ENCODE data around the gene IDH3A.

The IDH3A gene

DNA sequence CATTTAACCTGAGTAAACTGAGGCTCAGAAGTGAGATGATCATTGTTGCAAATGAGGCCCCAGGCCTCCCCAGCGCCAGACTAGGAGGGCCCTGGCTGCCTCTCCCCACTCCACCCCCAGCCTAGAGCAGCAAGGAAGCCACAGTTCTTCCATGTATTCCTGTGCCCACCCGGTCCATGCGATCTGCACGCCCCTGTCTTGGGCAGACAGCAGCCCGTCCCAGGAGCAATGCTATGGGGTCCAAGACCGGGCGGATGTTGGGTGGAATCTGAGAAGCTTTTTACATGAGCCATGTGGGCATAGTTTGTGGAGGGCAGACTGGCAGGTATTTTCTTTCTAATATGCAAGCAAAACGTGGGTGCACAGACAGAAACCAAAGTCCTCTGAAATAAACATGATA is 41.7 kb upstream of the IDH3A start:
- no peak overlapping the region for H3K27ac ChIP-seq (ENCODE audit: low read depth, low read length)
- no peak overlapping the region for H3K4me3 ChIP-seq (ENCODE audit: low read depth, low read length)
- no peak overlapping the region for H2AFZ ChIP-seq (ENCODE audit: low read length, unreplicated experiment)
- no peaks in the 10 kb centered on the region for H3K27me3 ChIP-seq (ENCODE audit: insufficient read depth, low read length)
- H3K36me3 ChIP-seq (ENCODE audit: insufficient read depth, low read length), result no peaks in the 10 kb centered on the region
- H3K4me1 ChIP-seq (ENCODE audit: control insufficient read depth, insufficient read depth, low read length, unreplicated experiment), result peaks cover 6% of the 10 kb centered on the region
- no peaks in the 10 kb centered on the region for H3K79me2 ChIP-seq (ENCODE audit: control insufficient read depth, insufficient read depth, low read length, unreplicated experiment)

DNA sequence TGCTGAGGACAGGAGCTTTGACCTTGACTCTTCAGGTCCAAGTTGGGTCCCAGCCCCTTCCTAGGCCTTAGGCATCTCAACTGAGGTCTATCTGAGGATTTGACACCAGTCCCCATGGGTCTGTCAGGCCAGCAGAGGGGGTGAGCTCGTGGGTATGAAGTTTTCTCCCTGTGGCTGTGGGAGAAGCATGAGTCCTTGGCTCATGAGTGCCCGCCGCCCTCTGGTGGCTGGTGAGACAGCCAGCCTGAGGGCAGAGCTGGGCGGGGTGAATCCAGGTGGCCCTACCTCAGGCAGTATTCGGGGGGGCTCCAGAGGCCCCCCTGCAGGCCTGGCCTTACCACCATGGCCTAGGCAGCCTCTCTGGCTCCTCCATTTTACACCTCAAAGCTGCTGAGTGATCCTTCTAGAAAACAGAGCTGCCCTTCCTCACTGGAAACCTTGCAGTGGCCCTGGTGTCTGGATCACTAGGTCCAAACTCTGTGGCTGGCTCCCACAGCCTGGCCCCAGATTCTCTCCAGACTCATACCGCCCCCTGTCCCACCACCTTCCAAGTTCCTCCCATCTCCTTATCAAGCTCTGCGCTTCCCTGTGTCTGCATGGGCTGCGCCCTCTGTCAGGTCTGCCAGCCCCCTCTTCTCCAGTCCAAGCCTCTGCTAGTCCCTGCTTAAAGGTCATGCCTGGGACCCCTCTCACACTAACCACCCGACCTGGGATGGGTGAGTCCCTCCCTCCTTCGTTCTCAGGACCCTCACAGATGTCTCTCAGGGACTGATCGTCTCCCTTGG is 40.7 kb upstream of the IDH3A start:
- H3K79me2 ChIP-seq (ENCODE audit: control insufficient read depth, insufficient read depth, low read length, unreplicated experiment), result no peaks in the 10 kb centered on the region
- no peak overlapping the region for H2AFZ ChIP-seq (ENCODE audit: low read length, unreplicated experiment)
- no peak overlapping the region for H3K4me3 ChIP-seq (ENCODE audit: low read depth, low read length)
- no peak overlapping the region for H3K27ac ChIP-seq (ENCODE audit: low read depth, low read length)
- H3K4me1 ChIP-seq (ENCODE audit: control insufficient read depth, insufficient read depth, low read length, unreplicated experiment), result peaks cover 6% of the 10 kb centered on the region
- no peaks in the 10 kb centered on the region for H3K27me3 ChIP-seq (ENCODE audit: insufficient read depth, low read length)
- H3K36me3 ChIP-seq (ENCODE audit: insufficient read depth, low read length), result no peaks in the 10 kb centered on the region

DNA sequence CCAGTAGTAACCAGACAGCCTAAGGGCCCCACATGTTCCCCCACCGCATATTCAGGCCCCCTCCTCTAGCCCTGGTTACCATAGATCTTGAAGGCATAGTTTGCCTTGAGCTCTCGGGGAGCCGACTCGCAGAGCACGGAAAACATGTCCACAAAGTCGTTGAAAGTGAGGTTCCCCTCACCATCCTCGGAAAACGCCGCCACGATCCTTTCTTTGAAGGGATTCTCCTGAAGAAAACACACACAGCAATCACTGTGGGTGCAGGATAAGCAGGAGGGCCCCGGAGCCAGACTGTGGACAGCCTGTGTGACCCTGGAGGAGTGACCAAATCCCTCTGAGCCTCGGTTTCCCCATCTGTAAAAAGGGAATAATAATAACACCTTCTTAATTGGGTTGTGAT is 40.0 kb upstream of the IDH3A start:
- H3K4me1 ChIP-seq (ENCODE audit: control insufficient read depth, insufficient read depth, low read length, unreplicated experiment), result peaks cover 6% of the 10 kb centered on the region
- no peak overlapping the region for H3K27ac ChIP-seq (ENCODE audit: low read depth, low read length)
- H3K27me3 ChIP-seq (ENCODE audit: insufficient read depth, low read length), result no peaks in the 10 kb centered on the region
- no peak overlapping the region for H3K4me3 ChIP-seq (ENCODE audit: low read depth, low read length)
- H3K79me2 ChIP-seq (ENCODE audit: control insufficient read depth, insufficient read depth, low read length, unreplicated experiment), result no peaks in the 10 kb centered on the region
- H3K36me3 ChIP-seq (ENCODE audit: insufficient read depth, low read length), result no peaks in the 10 kb centered on the region
- H2AFZ ChIP-seq (ENCODE audit: low read length, unreplicated experiment), result no peak overlapping the region

DNA sequence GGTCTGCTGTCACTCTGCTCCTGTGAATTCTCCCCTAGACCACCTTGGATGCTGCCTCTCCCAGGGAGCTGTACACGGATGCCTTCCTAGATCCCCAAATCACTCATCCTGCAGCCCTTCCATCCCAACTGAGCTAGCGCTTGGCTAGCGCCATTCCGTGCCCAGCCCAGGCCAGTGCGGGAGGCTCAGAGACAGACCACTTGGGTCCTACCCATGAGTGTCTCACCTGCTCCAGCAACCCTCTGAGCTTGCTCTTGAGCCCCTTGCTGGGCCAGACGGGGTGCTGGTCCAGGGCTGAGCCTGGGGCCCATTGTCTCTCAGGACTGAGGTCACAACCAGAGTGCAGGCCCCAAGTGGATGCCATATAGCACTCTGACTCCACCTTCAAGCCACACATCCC is 39.1 kb upstream of the IDH3A start:
- no peak overlapping the region for H3K4me3 ChIP-seq (ENCODE audit: low read depth, low read length)
- H2AFZ ChIP-seq (ENCODE audit: low read length, unreplicated experiment), result no peak overlapping the region
- no peaks in the 10 kb centered on the region for H3K79me2 ChIP-seq (ENCODE audit: control insufficient read depth, insufficient read depth, low read length, unreplicated experiment)
- peaks cover 6% of the 10 kb centered on the region for H3K4me1 ChIP-seq (ENCODE audit: control insufficient read depth, insufficient read depth, low read length, unreplicated experiment)
- no peaks in the 10 kb centered on the region for H3K36me3 ChIP-seq (ENCODE audit: insufficient read depth, low read length)
- H3K27ac ChIP-seq (ENCODE audit: low read depth, low read length), result no peak overlapping the region
- no peaks in the 10 kb centered on the region for H3K27me3 ChIP-seq (ENCODE audit: insufficient read depth, low read length)

DNA sequence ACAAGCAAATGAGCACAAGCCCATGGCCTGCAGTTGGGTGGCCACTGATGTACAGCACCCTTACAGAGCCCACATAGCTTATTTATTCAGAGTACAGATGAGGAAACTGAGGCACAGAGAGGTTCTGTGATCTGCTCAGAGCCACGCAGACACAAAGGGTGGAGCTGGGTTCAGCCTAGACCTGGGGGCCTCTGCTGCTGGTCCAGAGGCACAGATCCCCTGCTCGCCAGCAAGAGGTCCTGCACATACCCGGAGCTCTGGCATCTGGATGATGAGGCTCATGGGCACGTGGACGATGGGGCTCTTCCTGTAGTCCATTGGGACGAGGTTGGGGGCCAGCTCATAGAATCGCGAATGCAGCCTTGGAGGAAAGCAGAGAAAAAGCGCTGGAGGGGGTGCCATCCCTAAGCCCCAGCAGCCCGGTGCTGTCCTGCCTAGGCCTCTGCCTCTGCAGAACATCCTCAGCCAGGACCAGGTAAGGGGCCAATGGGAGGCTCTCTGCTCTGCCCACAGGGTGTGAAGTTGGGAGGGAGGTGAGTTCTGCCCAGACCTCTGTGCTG is 38.2 kb upstream of the IDH3A start:
- Histone ChIP-seq H3K36me3 (ENCODE audit: insufficient read depth, low read length) (no peaks in the 10 kb centered on the region), H2AFZ (ENCODE audit: low read length, unreplicated experiment) (no peak overlapping the region), H3K4me1 (ENCODE audit: control insufficient read depth, insufficient read depth, low read length, unreplicated experiment) (peaks cover 2% of the 10 kb centered on the region), H3K79me2 (ENCODE audit: control insufficient read depth, insufficient read depth, low read length, unreplicated experiment) (no peaks in the 10 kb centered on the region), H3K27ac (ENCODE audit: low read depth, low read length) (no peak overlapping the region), H3K27me3 (ENCODE audit: insufficient read depth, low read length) (no peaks in the 10 kb centered on the region), H3K4me3 (ENCODE audit: low read depth, low read length) (no peak overlapping the region)

DNA sequence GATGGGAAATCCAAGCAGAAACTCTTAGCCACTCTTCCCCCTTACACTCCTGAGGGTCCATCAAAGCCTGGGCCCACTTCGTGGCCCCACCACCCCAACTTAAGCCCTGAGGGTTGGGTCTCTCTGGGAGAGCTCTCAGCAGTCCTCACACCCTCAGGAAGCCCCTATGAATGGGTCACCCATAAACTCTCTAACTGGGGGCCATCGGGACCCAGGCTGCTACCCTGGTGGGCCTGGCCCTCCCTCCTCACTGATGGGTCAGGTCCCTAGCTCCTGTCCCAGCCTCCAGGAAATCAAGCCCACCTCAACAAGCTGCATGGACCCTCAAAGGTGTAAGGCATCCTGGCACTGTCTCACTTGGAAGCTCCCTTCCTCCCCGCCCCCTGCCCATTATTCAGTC is 37.4 kb upstream of the IDH3A start:
- Histone ChIP-seq H3K4me1 (ENCODE audit: control insufficient read depth, insufficient read depth, low read length, unreplicated experiment) (no peaks in the 10 kb centered on the region), H3K36me3 (ENCODE audit: insufficient read depth, low read length) (no peaks in the 10 kb centered on the region), H3K27ac (ENCODE audit: low read depth, low read length) (no peak overlapping the region), H3K79me2 (ENCODE audit: control insufficient read depth, insufficient read depth, low read length, unreplicated experiment) (no peaks in the 10 kb centered on the region), H3K4me3 (ENCODE audit: low read depth, low read length) (no peak overlapping the region), H2AFZ (ENCODE audit: low read length, unreplicated experiment) (no peak overlapping the region), H3K27me3 (ENCODE audit: insufficient read depth, low read length) (no peaks in the 10 kb centered on the region)

DNA sequence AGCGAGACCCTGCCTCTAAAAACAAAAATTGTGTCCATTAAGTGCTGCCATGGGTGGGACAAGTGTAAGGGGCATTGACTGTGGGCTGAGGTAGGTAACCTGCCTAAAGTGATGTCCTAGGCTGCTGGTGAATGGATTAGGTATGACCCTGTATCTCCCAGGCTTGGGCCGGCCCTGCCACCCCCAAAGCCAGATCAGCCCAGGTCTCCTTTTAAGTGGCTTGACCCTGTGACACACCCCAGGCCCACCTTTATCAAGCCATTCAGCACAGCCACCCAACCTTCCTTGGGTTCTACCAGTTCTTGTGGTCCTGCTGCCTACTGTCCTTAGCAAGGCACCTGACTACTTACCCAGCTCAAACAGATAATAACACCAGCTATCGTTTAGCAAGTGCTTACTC is 36.6 kb upstream of the IDH3A start:
- H2AFZ ChIP-seq (ENCODE audit: low read length, unreplicated experiment), result no peak overlapping the region
- H3K36me3 ChIP-seq (ENCODE audit: insufficient read depth, low read length), result no peaks in the 10 kb centered on the region
- no peak overlapping the region for H3K4me3 ChIP-seq (ENCODE audit: low read depth, low read length)
- no peaks in the 10 kb centered on the region for H3K79me2 ChIP-seq (ENCODE audit: control insufficient read depth, insufficient read depth, low read length, unreplicated experiment)
- H3K4me1 ChIP-seq (ENCODE audit: control insufficient read depth, insufficient read depth, low read length, unreplicated experiment), result no peaks in the 10 kb centered on the region
- H3K27ac ChIP-seq (ENCODE audit: low read depth, low read length), result no peak overlapping the region
- no peaks in the 10 kb centered on the region for H3K27me3 ChIP-seq (ENCODE audit: insufficient read depth, low read length)

DNA sequence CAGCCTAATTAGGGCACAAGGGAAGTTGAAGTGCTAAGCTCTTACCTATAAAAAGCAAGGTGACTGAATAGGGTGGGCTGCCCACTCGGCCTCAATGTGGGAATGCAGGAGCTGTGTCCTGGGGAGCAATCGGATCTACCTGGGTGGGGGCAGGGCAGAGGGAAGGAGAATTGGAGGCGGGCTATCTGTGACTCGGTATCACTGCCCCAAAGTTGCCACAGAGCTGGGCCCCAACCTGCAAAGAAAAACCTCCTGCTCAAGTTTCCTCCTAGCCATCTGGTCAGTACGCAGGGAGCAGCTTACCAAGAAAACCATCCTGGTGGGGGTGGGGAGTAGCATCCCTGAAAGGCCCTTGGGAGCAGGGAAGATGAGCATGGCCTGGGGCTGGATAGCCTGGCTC is 28.6 kb upstream of the IDH3A start:
- no peak overlapping the region for H3K4me3 ChIP-seq (ENCODE audit: low read depth, low read length)
- no peaks in the 10 kb centered on the region for H3K36me3 ChIP-seq (ENCODE audit: insufficient read depth, low read length)
- no peak overlapping the region for H2AFZ ChIP-seq (ENCODE audit: low read length, unreplicated experiment)
- no peak overlapping the region for H3K27ac ChIP-seq (ENCODE audit: low read depth, low read length)
- H3K79me2 ChIP-seq (ENCODE audit: control insufficient read depth, insufficient read depth, low read length, unreplicated experiment), result no peaks in the 10 kb centered on the region
- H3K4me1 ChIP-seq (ENCODE audit: control insufficient read depth, insufficient read depth, low read length, unreplicated experiment), result no peaks in the 10 kb centered on the region
- H3K27me3 ChIP-seq (ENCODE audit: insufficient read depth, low read length), result no peaks in the 10 kb centered on the region

DNA sequence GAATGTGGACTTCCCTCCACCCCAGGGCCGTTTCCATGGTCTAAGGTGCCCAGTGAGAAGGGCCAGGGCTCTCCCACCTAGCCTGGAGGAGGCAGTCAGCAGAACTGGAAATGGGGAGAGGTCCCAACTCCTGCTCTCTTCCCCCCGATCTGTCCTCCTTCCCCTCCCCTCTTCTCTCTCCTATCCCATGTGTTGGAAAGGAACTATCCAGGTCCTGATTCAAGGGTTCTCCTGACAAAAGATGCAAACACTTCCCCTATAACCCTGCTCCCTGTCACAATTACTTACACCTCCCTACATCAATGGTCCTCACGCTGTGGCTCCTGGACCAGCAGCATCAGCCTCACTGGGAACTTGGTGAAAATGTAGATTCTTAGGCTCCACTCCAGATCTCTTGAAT is 23.9 kb upstream of the IDH3A start:
- no peaks in the 10 kb centered on the region for H3K27me3 ChIP-seq (ENCODE audit: insufficient read depth, low read length)
- no peaks in the 10 kb centered on the region for H3K79me2 ChIP-seq (ENCODE audit: control insufficient read depth, insufficient read depth, low read length, unreplicated experiment)
- H3K4me3 ChIP-seq (ENCODE audit: low read depth, low read length), result no peak overlapping the region
- no peaks in the 10 kb centered on the region for H3K36me3 ChIP-seq (ENCODE audit: insufficient read depth, low read length)
- no peak overlapping the region for H3K27ac ChIP-seq (ENCODE audit: low read depth, low read length)
- peaks cover 3% of the 10 kb centered on the region for H3K4me1 ChIP-seq (ENCODE audit: control insufficient read depth, insufficient read depth, low read length, unreplicated experiment)
- no peak overlapping the region for H2AFZ ChIP-seq (ENCODE audit: low read length, unreplicated experiment)

DNA sequence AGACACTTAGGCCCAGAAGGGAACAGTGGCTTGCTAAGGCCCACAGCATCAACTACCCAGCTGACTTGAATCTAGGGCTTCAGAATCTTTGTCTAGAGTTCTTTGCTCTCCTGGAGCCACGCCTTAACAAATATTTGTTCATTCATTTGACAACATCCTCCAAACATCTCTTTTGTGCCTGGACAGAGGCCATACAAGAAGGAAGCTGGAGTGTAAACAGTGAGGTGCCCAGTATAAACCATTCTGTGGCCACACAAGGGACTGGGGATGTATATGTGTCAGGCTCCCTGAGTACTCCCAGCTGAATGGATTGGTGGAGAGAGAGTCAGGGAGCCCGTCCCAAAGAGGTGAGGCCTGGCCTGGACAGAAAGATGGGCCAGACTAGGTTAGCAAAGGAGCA is 21.3 kb upstream of the IDH3A start:
- H3K79me2 ChIP-seq (ENCODE audit: control insufficient read depth, insufficient read depth, low read length, unreplicated experiment), result no peaks in the 10 kb centered on the region
- no peak overlapping the region for H2AFZ ChIP-seq (ENCODE audit: low read length, unreplicated experiment)
- no peak overlapping the region for H3K27ac ChIP-seq (ENCODE audit: low read depth, low read length)

DNA sequence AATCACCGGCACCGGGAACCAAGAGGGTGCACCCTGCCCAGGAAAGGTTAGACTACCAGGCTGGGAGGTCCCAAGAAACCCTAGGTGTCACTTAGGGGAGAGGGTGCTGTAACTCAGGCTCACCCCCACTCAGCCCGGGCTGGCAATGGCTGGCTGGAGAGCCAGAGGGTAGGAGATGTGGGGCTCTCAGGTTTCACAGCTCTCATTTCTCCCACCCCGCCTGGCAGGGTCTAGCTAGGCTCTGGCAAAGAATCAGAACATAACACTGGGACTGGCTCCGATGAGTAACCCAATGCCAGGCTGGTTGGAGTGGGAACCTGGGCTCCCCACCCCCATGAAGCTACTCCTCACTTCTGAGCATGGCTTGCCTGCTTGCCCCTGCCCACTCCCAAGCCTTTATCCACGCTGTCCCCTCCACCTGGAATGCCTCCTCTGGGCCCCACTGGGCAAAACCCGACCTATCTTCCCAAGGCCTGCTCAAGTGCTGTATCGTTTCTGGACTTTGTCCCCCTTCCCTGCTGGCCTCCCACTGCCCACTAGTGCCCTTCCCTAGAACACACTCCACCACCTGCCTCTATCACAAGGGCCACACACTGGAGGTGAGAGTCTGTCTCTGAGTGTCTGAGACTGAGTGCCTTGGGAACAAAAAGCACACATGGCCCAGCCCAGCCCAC is 19.9 kb upstream of the IDH3A start:
- Histone ChIP-seq H3K4me3 (ENCODE audit: low read depth, low read length) (no peak overlapping the region), H3K36me3 (ENCODE audit: insufficient read depth, low read length) (no peaks in the 10 kb centered on the region), H3K4me1 (ENCODE audit: control insufficient read depth, insufficient read depth, low read length, unreplicated experiment) (peaks cover 3% of the 10 kb centered on the region), H3K79me2 (ENCODE audit: control insufficient read depth, insufficient read depth, low read length, unreplicated experiment) (no peaks in the 10 kb centered on the region), H2AFZ (ENCODE audit: low read length, unreplicated experiment) (no peak overlapping the region), H3K27me3 (ENCODE audit: insufficient read depth, low read length) (no peaks in the 10 kb centered on the region), H3K27ac (ENCODE audit: low read depth, low read length) (no peak overlapping the region)

More for the DNA sequence above, 21.3 kb upstream of the IDH3A start:
- Histone ChIP-seq H3K36me3 (ENCODE audit: insufficient read depth, low read length) (no peaks in the 10 kb centered on the region), H3K4me3 (ENCODE audit: low read depth, low read length) (no peak overlapping the region), H3K27me3 (ENCODE audit: insufficient read depth, low read length) (no peaks in the 10 kb centered on the region), H3K4me1 (ENCODE audit: control insufficient read depth, insufficient read depth, low read length, unreplicated experiment) (peaks cover 3% of the 10 kb centered on the region)
